GM18870 (cell line): ENCODE results near the gene PRR3.

Source experiments
- ATAC-seq: cut with Tn5 transposase; IDR thresholded peaks from one replicate; pipeline ENCODE4 v1.9.1; 2021; ENCODE audit warnings: moderate library complexity; ENCODE audit not compliant: unreplicated experiment

The PRR3 gene

GRCh38 chr6:30611150-30611855, 54.2 kb downstream of the PRR3 start:
- no peak for ATAC-seq

- no peak for ATAC-seq
These were observed 54.7 kb downstream of the PRR3 start for GRCh38 chr6:30611856-30612194.

- ATAC-seq = no peak
These were observed 55.1 kb downstream of the PRR3 start for GRCh38 chr6:30612213-30612612.

- ATAC-seq = no peak
These were observed 55.7 kb downstream of the PRR3 start for GRCh38 chr6:30612687-30613248.
